Activated T-cell treated with anti-CD3 and anti-CD28 coated beads, Interleukin-2, amount 50 U/mL, for 72 hours (primary cell): ENCODE measurements around the gene NGF. TPM values are rescaled to one million over a fixed set of nuclear protein-coding genes. Genes with fewer than 3 reads are reported as not detected.
A peak's percentile ranks its signal among the peaks of the same experiment; 100 is the strongest.
"Not testable (repeated sequence)": the region's sequence is repeated elsewhere in the genome, so short reads cannot be mapped to it uniquely, and the experiment has no call there.

Source experiments
- ATAC-seq, 2 donors: fragments of 150-1000 bp; cut with Tn5 transposase; replicated peaks in 1 of 2; 2 replicates each; pipeline ENCODE4 v1.10.0; 2021; ENCODE audit warnings: moderate library complexity in 2 of 2, mild to moderate bottlenecking in 1 of 2
- DNase-seq, 2 donors: peaks; one replicate each; pipeline ENCODE4 v3.0.0; 2021 to 2022; ENCODE audit warnings: mixed read lengths in 1 of 2
- H3K27ac Mint-ChIP-seq: one replicate; pipeline ENCODE4 v1.8.0; 2022; ENCODE audit warnings: mild to moderate bottlenecking, moderate library complexity, mixed read lengths
- H3K27me3 Mint-ChIP-seq: one replicate; pipeline ENCODE4 v1.8.0; 2022; ENCODE audit warnings: low read depth, mixed read lengths
- H3K36me3 Mint-ChIP-seq, 2 donors: one replicate each; pipeline ENCODE4 v1.8.0; 2022; ENCODE audit warnings: mixed read lengths in 2 of 2, mild to moderate bottlenecking in 1 of 2; ENCODE audit not compliant: insufficient read depth in 2 of 2
- H3K4me1 Mint-ChIP-seq: one replicate; pipeline ENCODE4 v1.8.0; 2022; ENCODE audit warnings: low read depth, mixed read lengths
- H3K4me3 Mint-ChIP-seq, 2 donors: one replicate each; pipeline ENCODE4 v1.8.0; 2022; ENCODE audit warnings: mild to moderate bottlenecking in 2 of 2, mixed read lengths in 2 of 2, moderate library complexity in 2 of 2
- H3K9me3 Mint-ChIP-seq, 2 donors: one replicate each; pipeline ENCODE4 v1.8.0; 2022; ENCODE audit warnings: mixed read lengths in 2 of 2
- total RNA-seq, 2 donors: library from RNA; stranded (reverse); gene quantifications; one replicate each; pipeline ENCODE4 v1.2.3, GENCODE V29; 2022

Gene NGF
- total RNA-seq, result not detected

DNA sequence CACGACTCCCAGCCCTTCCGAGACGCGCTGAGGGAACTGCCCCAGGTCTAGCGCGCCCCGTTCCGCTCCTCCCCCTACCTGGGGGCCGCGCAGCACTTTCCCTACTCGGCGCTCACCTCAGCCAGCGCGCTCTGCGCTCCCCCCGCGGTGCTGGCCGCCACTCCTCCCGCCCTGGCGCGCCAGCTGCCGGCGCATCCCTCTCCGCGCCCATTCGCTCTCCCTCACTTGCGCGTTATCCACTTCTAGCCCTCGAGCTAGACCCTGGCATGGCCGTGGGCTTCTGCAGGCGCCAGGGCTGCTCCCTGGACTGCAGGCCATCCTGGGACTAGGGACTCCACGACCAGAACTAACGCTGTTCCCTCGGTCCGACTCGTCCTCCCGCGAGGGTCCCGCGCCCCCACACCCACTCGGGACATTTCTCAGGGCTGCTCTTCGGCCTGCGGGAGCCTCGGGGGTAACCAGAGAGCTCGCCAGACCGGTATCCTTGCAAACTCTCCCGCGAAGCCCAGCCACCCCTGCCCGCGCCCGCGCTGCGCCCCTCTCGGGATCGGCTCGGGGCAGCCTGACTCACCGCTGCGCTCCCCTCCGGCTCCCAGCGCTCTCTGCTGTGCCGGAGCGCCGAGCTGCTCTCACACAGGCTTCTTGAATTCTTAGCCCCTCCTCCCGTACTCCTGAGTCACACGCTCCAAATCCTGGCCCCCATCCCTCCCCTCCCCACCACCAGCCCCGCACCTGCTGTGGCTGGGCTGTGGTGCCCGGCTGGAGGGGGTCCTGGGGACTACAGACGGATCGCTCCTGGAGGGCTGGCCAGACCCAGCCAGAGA, at the start of gene NGF:
NGF (minus strand) TSS at position 617 of the 824 bp plus-strand sequence. CDS start 51,454 bp downstream, outside the sequence.
- no peaks in the 10 kb centered on the region for H3K9me3 Mint-ChIP-seq
- no peaks in the 10 kb centered on the region for H3K4me1 Mint-ChIP-seq
- H3K36me3 Mint-ChIP-seq, result no peaks in the 10 kb centered on the region
- peaks cover 70% of the 10 kb centered on the region for H3K27me3 Mint-ChIP-seq
- peak in 1 of 2 donors; percentile 34 for ATAC-seq
- peak in 1 of 2 donors; percentile 12 for DNase-seq
- H3K27ac Mint-ChIP-seq, result no peak within 1 kb of the TSS
- H3K4me3 Mint-ChIP-seq, result peak within 1 kb of the TSS; percentile 59 to 62

DNA sequence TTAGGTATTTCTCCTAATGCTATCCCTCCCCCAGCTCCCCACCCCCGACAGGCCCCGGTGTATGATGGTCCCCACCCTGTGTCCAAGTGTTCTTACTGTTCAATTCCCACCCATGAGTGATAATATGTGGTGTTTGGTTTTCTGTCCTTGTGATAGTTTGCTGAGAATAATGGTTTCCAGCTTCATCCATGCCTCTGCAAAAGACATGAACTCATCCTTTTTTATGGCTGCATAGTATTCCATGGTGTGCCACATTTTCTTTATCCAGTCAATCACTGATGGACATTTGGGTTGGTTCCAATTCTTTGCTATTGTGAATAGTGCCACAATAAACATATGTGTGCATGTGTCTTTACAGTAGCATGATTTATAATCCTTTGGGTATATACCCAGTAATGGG, 45.4 kb upstream of the NGF start:
- H3K4me3 Mint-ChIP-seq, H3K27ac Mint-ChIP-seq, H3K4me1 Mint-ChIP-seq, DNase-seq, H3K36me3 Mint-ChIP-seq, ATAC-seq: not testable (repeated sequence)
- Mint-ChIP-seq H3K9me3 (peaks cover 13 to 14% of the 10 kb centered on the region in 2 donors), H3K27me3 (peaks cover 35% of the 10 kb centered on the region)

DNA sequence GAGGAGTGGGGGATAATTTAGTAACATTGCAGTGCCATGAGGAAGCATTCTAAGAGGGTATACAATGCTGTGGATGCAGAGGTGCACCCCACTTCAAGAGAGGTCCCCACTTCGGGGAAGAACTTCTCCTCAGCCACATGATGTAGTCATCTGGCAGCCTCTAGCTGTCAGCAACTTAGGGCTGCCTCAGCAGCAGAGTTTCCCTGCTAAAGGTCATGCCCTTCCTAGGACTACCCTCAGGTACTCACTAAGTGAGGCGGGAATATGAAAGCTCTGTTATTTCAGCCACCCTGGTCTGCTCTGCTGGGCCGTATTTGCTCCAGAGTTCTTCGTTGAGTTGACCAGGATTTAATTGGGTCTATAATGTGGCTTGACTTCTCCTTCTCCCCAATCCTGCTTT, 41.9 kb upstream of the NGF start:
- peaks cover 16% of the 10 kb centered on the region for H3K27me3 Mint-ChIP-seq
- H3K9me3 Mint-ChIP-seq, result peaks cover 2 to 5% of the 10 kb centered on the region in 2 donors
- DNase-seq (no peak), ATAC-seq (no peak)
- H3K4me3 Mint-ChIP-seq, result no peak overlapping the region
- H3K4me1 Mint-ChIP-seq, result no peaks in the 10 kb centered on the region
- H3K27ac Mint-ChIP-seq, result no peak overlapping the region
- H3K36me3 Mint-ChIP-seq, result peaks cover 0 to 6% of the 10 kb centered on the region in 2 donors

DNA sequence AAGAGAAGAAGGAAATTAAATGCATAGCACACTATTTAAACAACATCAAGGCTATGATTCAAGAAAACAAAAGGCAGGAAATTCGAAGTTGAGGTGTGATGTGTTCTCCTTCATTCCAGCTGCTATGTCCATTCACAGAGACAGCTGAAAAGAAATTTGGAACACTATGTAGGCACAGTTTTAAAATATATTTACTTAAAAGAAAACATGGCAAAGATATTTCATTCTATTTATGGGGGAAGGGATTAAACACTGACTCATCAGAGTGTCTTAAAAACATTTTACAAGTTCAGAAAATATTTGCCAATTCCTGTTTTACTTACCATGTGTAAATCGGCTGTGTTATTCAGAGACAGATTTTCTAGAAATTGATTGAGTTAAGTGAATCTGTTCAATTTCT, 39.4 kb upstream of the NGF start:
- H3K4me1 Mint-ChIP-seq, result no peaks in the 10 kb centered on the region
- no peak overlapping the region for H3K4me3 Mint-ChIP-seq
- H3K9me3 Mint-ChIP-seq, result no peaks in the 10 kb centered on the region
- ATAC-seq, result no peak
- DNase-seq, result no peak
- H3K36me3 Mint-ChIP-seq, result no peaks in the 10 kb centered on the region
- H3K27me3 Mint-ChIP-seq, result peaks cover 5% of the 10 kb centered on the region
- H3K27ac Mint-ChIP-seq, result no peak overlapping the region

- DNase-seq (no peak), ATAC-seq (no peak)
- Mint-ChIP-seq H3K4me1 (no peaks in the 10 kb centered on the region), H3K4me3 (no peak overlapping the region), H3K36me3 (no peaks in the 10 kb centered on the region), H3K27me3 (peaks cover 5% of the 10 kb centered on the region), H3K9me3 (no peaks in the 10 kb centered on the region), H3K27ac (no peak overlapping the region)
These were observed 36.5 kb upstream of the NGF start for GRCh38 chr1:115374598-115374997.

DNA sequence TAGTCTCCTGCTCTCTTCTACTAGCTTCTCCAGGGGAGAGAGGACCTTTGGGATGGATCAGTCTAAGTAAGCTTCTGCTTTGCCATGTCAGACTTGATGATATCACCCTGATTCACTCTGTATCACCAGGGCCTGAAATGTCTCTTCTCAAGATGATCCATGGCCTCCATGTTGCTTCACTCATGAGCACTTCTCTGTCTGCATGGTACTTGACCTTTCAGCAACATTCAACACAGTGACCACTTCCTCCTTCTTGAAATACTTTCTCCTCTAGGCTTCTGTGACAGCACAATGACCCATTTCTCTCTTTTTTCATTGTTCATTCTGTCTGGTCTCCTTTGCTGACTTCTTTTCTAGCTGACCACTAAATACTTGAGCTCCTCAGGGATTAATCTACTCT, 35.3 kb upstream of the NGF start:
- Mint-ChIP-seq H3K36me3 (no peaks in the 10 kb centered on the region), H3K27ac (no peak overlapping the region), H3K4me3 (no peak overlapping the region), H3K4me1 (no peaks in the 10 kb centered on the region), H3K9me3 (no peaks in the 10 kb centered on the region), H3K27me3 (peaks cover 1% of the 10 kb centered on the region)
- ATAC-seq, result peak; percentile 51 to 86
- DNase-seq, result no peak

GRCh38 chr1:115365738-115366137, 27.7 kb upstream of the NGF start:
- Mint-ChIP-seq H3K4me3 (no peak overlapping the region), H3K9me3 (peaks cover 4 to 5% of the 10 kb centered on the region in 2 donors), H3K4me1 (no peaks in the 10 kb centered on the region), H3K27me3 (peaks cover 4% of the 10 kb centered on the region), H3K36me3 (peaks cover 0 to 2% of the 10 kb centered on the region in 2 donors), H3K27ac (no peak overlapping the region)
- ATAC-seq (no peak), DNase-seq (no peak)

DNA sequence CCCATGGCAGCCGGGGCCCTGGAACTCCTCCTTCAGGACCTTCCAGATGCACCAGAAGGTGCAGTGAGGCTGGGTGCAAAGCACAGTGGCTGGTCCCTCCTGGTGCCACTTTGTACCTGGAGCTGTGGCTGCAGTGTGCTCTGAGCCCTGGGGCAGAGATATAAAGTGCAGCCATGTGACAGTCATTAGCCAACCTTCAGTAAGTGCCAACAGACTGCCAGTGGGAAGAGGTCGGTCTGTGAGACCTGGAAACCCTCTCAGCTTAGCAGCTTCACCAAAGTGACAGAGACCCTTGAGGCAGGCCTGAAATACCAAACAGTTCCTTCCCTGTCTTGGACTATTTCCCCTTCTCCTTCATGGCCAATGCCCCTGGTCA, 26.7 kb upstream of the NGF start:
- Mint-ChIP-seq H3K9me3 (peaks cover 4 to 5% of the 10 kb centered on the region in 2 donors), H3K4me1 (no peaks in the 10 kb centered on the region), H3K36me3 (peaks cover 0 to 2% of the 10 kb centered on the region in 2 donors), H3K27me3 (peaks cover 4% of the 10 kb centered on the region), H3K27ac (no peak overlapping the region), H3K4me3 (no peak overlapping the region)
- ATAC-seq (no peak), DNase-seq (no peak)

DNA sequence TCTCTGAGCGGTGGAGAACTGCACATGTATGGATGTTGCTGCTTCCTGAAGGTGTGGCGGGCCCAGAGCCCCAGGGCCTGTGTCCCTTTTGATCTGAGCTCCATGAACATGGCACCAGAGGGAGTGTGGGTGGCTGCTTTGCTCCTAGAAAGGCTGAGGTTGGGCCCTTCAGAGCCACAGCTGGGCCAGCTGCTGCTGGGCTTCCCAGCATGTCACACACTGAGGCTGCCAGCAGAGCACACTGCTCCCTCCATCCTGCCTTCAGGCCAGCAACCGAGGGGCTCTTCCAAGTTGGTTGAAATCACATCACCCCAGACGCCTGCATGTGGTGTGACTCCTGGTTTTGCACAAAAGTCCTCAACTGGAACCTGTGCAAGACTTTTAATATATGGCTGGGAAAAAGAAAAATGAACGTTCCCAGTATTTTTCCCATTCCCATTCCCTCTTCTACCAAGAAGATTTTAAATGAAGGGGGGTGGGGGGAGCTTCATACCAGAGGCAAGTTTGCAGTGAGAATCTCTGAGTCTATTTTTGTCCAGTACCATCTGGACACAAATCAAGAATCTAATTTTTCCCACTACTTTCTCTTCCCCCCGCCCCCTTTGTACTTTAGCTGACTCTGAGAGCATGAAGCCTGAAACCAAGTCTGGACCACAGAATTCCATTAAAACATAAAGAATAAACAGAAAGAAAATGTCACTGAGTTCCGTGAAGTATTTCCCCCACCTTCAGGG, 26.2 kb upstream of the NGF start:
- Mint-ChIP-seq H3K4me1 (no peaks in the 10 kb centered on the region), H3K27me3 (peaks cover 4% of the 10 kb centered on the region), H3K27ac (no peak overlapping the region), H3K9me3 (peaks cover 4 to 5% of the 10 kb centered on the region in 2 donors), H3K4me3 (no peak overlapping the region), H3K36me3 (peaks cover 0 to 2% of the 10 kb centered on the region in 2 donors)
- ATAC-seq (no peak), DNase-seq (no peak)

- DNase-seq (no peak), ATAC-seq (no peak)
- H3K36me3 Mint-ChIP-seq, result peaks cover 0 to 2% of the 10 kb centered on the region in 2 donors
- no peaks in the 10 kb centered on the region for H3K4me1 Mint-ChIP-seq
- H3K27ac Mint-ChIP-seq, result no peak overlapping the region
- no peak overlapping the region for H3K4me3 Mint-ChIP-seq
- peaks cover 4 to 5% of the 10 kb centered on the region in 2 donors for H3K9me3 Mint-ChIP-seq
- H3K27me3 Mint-ChIP-seq, result peaks cover 4% of the 10 kb centered on the region
These were observed 25.1 kb upstream of the NGF start for GRCh38 chr1:115363171-115363570.

- not testable (repeated sequence) for H3K4me3 Mint-ChIP-seq, H3K27me3 Mint-ChIP-seq, H3K36me3 Mint-ChIP-seq, ATAC-seq, H3K9me3 Mint-ChIP-seq, H3K4me1 Mint-ChIP-seq, DNase-seq, H3K27ac Mint-ChIP-seq
These were observed 22.6 kb upstream of the NGF start for GRCh38 chr1:115360505-115361129.

GRCh38 chr1:115359787-115360452, 21.9 kb upstream of the NGF start:
- not testable (repeated sequence) for H3K4me3 Mint-ChIP-seq, DNase-seq, H3K27me3 Mint-ChIP-seq, H3K9me3 Mint-ChIP-seq, H3K27ac Mint-ChIP-seq, H3K36me3 Mint-ChIP-seq, ATAC-seq, H3K4me1 Mint-ChIP-seq

DNA sequence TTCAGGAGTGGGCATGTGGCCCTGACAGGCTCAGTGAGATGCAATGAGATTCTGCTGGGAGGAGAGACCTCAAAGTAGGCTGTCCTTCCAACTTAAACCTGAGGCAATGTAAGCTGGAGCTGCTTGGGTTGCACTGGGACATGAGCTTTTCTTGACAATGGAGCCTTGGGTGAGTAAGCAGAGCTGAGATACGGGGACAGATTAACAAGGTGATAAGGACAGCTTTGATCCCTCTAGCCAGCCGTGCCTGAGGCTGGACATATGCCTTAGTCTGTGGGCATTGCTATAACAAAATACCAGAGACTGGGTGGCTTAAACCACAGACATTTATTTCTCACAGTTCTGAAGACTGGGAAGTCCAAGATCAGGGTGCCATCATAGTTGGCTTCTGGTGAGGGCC, 18.3 kb upstream of the NGF start:
- ATAC-seq (no peak), DNase-seq (no peak)
- H3K27ac Mint-ChIP-seq, result no peak overlapping the region
- H3K27me3 Mint-ChIP-seq, result peaks cover 6% of the 10 kb centered on the region
- no peak overlapping the region for H3K4me3 Mint-ChIP-seq
- no peaks in the 10 kb centered on the region for H3K36me3 Mint-ChIP-seq
- H3K4me1 Mint-ChIP-seq, result no peaks in the 10 kb centered on the region
- H3K9me3 Mint-ChIP-seq, result peaks cover 0 to 3% of the 10 kb centered on the region in 2 donors
